ENCODE measurements around the gene CERS6. TPM values are rescaled to one million over a fixed set of nuclear protein-coding genes. Genes with fewer than 3 reads are reported as not detected.

Gene CERS6
- total and polyA plus RNA-seq, 2 of the 8 experiments (the other 6 are each of a cell fraction or from before 2014, with no cell fraction given) = 6.8 to 28.2 TPM

- ChIA-PET POLR2A (ENCODE audit: partially characterized antibody) (no interaction called here), CTCF (ENCODE audit: partially characterized antibody) (interaction anchor here (0.5 to 2.6 kb wide), 10 partner anchors 10 to 346 kb away, joined by 3 to 9 read pairs (median 4); no protein-coding TSS in a partner anchor)
- Histone ChIP-seq H3K79me2 (ENCODE audit: control insufficient read depth in 1 of 2, insufficient read depth in 2 of 2, low read length in 2 of 2) (no peaks in the 10 kb centered on the region), H3K4me1 (replicated peaks in 1 of 4; ENCODE audit: control insufficient read depth in 3 of 4, insufficient read depth in 4 of 4, low read length in 3 of 4) (no peaks in the 10 kb centered on the region), H4K5ac (ENCODE audit: insufficient read length, low read depth, low read length) (no peak overlapping the region), H3K36me3 (ENCODE audit: control insufficient read depth in 2 of 4, insufficient read depth in 4 of 4, low read length in 3 of 4) (peaks cover 0 to 3% (median 0%) of the 10 kb centered on the region in 4 experiments; a peak in 4 of 8 replicates), H3K4me3 (ENCODE audit: extremely low read depth in 1 of 4, insufficient read depth in 2 of 4, low read depth in 3 of 4, low read length in 4 of 4) (no peak overlapping the region), H3K27ac (ENCODE audit: low read depth, low read length) (no peak overlapping the region), H3K14ac (ENCODE audit: insufficient read length) (no peak overlapping the region), H3K9ac (replicated peaks in 1 of 4; ENCODE audit: extremely low read depth in 1 of 4, low read depth in 3 of 4, low read length in 3 of 4) (no peak overlapping the region), H2AFZ (ENCODE audit: low read length) (no peak overlapping the region), H3K23me2 (ENCODE audit: low read depth, low read length) (no peaks in the 10 kb centered on the region), H4K91ac (replicated peaks; ENCODE audit: insufficient read length, low read length) (no peak overlapping the region), H3K23ac (ENCODE audit: insufficient read length) (no peak overlapping the region), H2AK5ac (ENCODE audit: low read depth, low read length) (no peak overlapping the region), H4K20me1 (replicated peaks in 1 of 2; ENCODE audit: control insufficient read depth in 1 of 2, insufficient read depth in 2 of 2, low read length in 2 of 2) (no peaks in the 10 kb centered on the region), H3K79me1 (ENCODE audit: low read depth, low read length) (no peaks in the 10 kb centered on the region), H3K4me2 (ENCODE audit: insufficient read depth in 1 of 2, low read depth in 2 of 2, low read length in 2 of 2) (no peak overlapping the region), H3K9me3 (ENCODE audit: insufficient read depth in 2 of 2, low read depth in 1 of 2, low read length in 1 of 2) (no peaks in the 10 kb centered on the region), H2BK12ac (ENCODE audit: low read depth, low read length) (no peak overlapping the region), H3K4ac (replicated peaks; ENCODE audit: insufficient read length, low read depth, low read length) (no peak overlapping the region), H2BK5ac (ENCODE audit: low read depth, low read length) (no peak overlapping the region), H3K27me3 (replicated peaks in 1 of 4; ENCODE audit: control insufficient read depth in 3 of 4, extremely low read depth in 1 of 4, insufficient read depth in 3 of 4, low read length in 3 of 4) (no peaks in the 10 kb centered on the region), H4K8ac (ENCODE audit: extremely low read depth, insufficient read depth, low read length) (no peak overlapping the region), H2BK120ac (replicated peaks; ENCODE audit: low read depth, low read length) (no peak overlapping the region), H3K18ac (ENCODE audit: extremely low read depth, low read length) (no peak overlapping the region), H2BK15ac (ENCODE audit: low read length) (no peak overlapping the region), H2BK20ac (ENCODE audit: low read length) (no peak overlapping the region), H3K56ac (replicated peaks; ENCODE audit: insufficient read length, low read depth, low read length) (no peak overlapping the region)
- FAIRE-seq (no peak), DNase-seq (ENCODE audit: low read depth in 1 of 2, low spot score in 2 of 2) (no peak)
- TF ChIP-seq RFX5 (IDR thresholded peaks at IDR 0.05; ENCODE audit: borderline replicate concordance, low read depth, low read length) = no peak
- no peak for TF ChIP-seq JUND (IDR thresholded peaks at IDR 0.05; ENCODE audit: low read length)
- no peak for TF ChIP-seq TBP (IDR thresholded peaks at IDR 0.05; ENCODE audit: low read depth, low read length)
- no peak for TF ChIP-seq YY1 (IDR thresholded peaks at IDR 0.05; ENCODE audit: low read depth, low read length)
- TF ChIP-seq JUN (IDR thresholded peaks at IDR 0.05; ENCODE audit: low read depth, low read length) = no peak
- no peak for TF ChIP-seq TAF7 (optimal IDR thresholded peaks at IDR 0.05; ENCODE audit: borderline replicate concordance, low read depth, low read length)
- TF ChIP-seq HDAC6 (IDR thresholded peaks at IDR 0.05; ENCODE audit: low read depth, low read length) = no peak
- no peak for TF ChIP-seq MAX (IDR thresholded peaks at IDR 0.05)
- TF ChIP-seq POU5F1 (IDR thresholded peaks at IDR 0.05; ENCODE audit: low read depth, low read length) = no peak
- no peak for TF ChIP-seq SP1 (IDR thresholded peaks at IDR 0.05; ENCODE audit: low read depth, low read length)
- no peak for TF ChIP-seq FOSL1 (IDR thresholded peaks at IDR 0.05; ENCODE audit: insufficient read depth, low read depth, low read length)
- no peak for TF ChIP-seq RXRA (IDR thresholded peaks at IDR 0.05; ENCODE audit: insufficient read depth, low read depth, low read length)
- TF ChIP-seq RBBP5 (IDR thresholded peaks at IDR 0.05; ENCODE audit: borderline replicate concordance, low read depth, low read length) = no peak
- TF ChIP-seq SP2 (IDR thresholded peaks at IDR 0.05; ENCODE audit: low read length) = no peak
- WGBS, 2 experiments (ENCODE audit: extremely low coverage in 1 of 2, insufficient coverage in 1 of 2, insufficient read length in 1 of 2, insufficient replicate concordance in 2 of 2, low coverage in 1 of 2, low lambda C conversion rate in 2 of 2, missing lambda C conversion rate in 1 of 2) = 90% methylated on average over 4 of the region's 4 CpGs; no CpG with 5 or more reads in 1 of the 2 experiments
Measured at GRCh38 chr2:168692132-168692744, 236.2 kb downstream of the CERS6 start.
